ENCODE measurements around the gene SC5D.

SC5D gene

GRCh38 chr11:121292495-121293287 lies at the start of gene SC5D:
Gene SC5D (plus strand): TSS chr11:121292771. CDS start chr11:121303376, 10,605 bp downstream.
- in situ Hi-C loops (cut with HindIII; ENCODE audit: low sequenced_read_pairs) = no loop called here
- peak; percentile 95 for DNase-seq (ENCODE audit: low read depth, low spot score)
- TF ChIP-seq CTCF (IDR thresholded peaks at IDR 0.05; ENCODE audit: low read depth, low read length) = no peak
- peak within 1 kb of the TSS; percentile 83 for H3K4me3 ChIP-seq (ENCODE audit: low read depth, low read length)

GRCh38 chr11:121244884-121245283 lies 47.7 kb upstream of the SC5D start:
- no peak overlapping the region for H3K4me3 ChIP-seq (ENCODE audit: low read depth, low read length)
- no peak for DNase-seq (ENCODE audit: low read depth, low spot score)
- TF ChIP-seq CTCF (IDR thresholded peaks at IDR 0.05; ENCODE audit: low read depth, low read length) = no peak
- in situ Hi-C loops (cut with HindIII; ENCODE audit: low sequenced_read_pairs) = no loop called here

GRCh38 chr11:121246021-121246768 lies 46.4 kb upstream of the SC5D start:
- no peak for DNase-seq (ENCODE audit: low read depth, low spot score)
- TF ChIP-seq CTCF (IDR thresholded peaks at IDR 0.05; ENCODE audit: low read depth, low read length) = no peak
- H3K4me3 ChIP-seq (ENCODE audit: low read depth, low read length) = no peak overlapping the region
- in situ Hi-C loops (cut with HindIII; ENCODE audit: low sequenced_read_pairs) = no loop called here

- in situ Hi-C loops (cut with HindIII; ENCODE audit: low sequenced_read_pairs) = no loop called here
- no peak for TF ChIP-seq CTCF (IDR thresholded peaks at IDR 0.05; ENCODE audit: low read depth, low read length)
- no peak overlapping the region for H3K4me3 ChIP-seq (ENCODE audit: low read depth, low read length)
- no peak for DNase-seq (ENCODE audit: low read depth, low spot score)
These were observed 45.9 kb upstream of the SC5D start for GRCh38 chr11:121246769-121247035.

- no peak for DNase-seq (ENCODE audit: low read depth, low spot score)
- H3K4me3 ChIP-seq (ENCODE audit: low read depth, low read length) = no peak overlapping the region
- TF ChIP-seq CTCF (IDR thresholded peaks at IDR 0.05; ENCODE audit: low read depth, low read length) = no peak
- in situ Hi-C loops (cut with HindIII; ENCODE audit: low sequenced_read_pairs) = no loop called here
These were observed 44.1 kb upstream of the SC5D start for GRCh38 chr11:121248496-121248895.

- peak; percentile 69 for TF ChIP-seq CTCF (IDR thresholded peaks at IDR 0.05; ENCODE audit: low read depth, low read length)
- no peak overlapping the region for H3K4me3 ChIP-seq (ENCODE audit: low read depth, low read length)
- in situ Hi-C loops (cut with HindIII; ENCODE audit: low sequenced_read_pairs) = no loop called here
- DNase-seq (ENCODE audit: low read depth, low spot score) = peak; percentile 73
These were observed 43.4 kb upstream of the SC5D start for GRCh38 chr11:121249039-121249663.
